ENCODE measurements around the gene PTPRU.
"Not testable (repeated sequence)": the region's sequence is repeated elsewhere in the genome, so short reads cannot be mapped to it uniquely, and the experiment has no call there.

PTPRU gene

DNA sequence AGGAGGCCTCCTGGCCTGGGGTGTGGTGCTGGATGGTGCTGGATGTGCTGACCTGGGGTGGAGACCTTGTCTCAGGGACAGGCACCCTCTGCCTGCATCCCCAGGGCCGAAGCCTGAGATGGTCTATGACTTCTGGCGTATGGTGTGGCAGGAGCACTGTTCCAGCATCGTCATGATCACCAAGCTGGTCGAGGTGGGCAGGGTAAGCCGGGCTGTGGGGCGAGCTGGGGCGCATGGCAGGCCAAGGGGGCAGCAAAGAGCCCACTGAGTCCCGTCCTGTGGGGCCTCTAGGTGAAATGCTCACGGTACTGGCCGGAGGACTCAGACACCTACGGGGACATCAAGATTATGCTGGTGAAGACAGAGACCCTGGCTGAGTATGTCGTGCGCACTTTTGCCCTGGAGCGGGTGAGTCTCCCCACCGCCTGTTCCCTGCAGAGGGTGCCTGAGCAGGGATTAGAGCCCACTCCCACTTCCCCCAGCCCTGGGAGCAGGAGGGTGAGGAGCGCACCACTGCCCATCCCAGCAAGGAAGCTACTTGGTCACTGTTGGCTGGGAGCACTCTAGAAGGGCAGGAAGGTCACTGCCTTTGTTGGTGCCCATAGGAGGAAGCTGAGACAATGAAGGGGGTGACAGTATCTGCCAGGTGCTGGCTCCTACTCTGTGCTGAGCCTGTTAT is 75.2 kb downstream of the PTPRU start:
- TF ChIP-seq, protein P1, sequence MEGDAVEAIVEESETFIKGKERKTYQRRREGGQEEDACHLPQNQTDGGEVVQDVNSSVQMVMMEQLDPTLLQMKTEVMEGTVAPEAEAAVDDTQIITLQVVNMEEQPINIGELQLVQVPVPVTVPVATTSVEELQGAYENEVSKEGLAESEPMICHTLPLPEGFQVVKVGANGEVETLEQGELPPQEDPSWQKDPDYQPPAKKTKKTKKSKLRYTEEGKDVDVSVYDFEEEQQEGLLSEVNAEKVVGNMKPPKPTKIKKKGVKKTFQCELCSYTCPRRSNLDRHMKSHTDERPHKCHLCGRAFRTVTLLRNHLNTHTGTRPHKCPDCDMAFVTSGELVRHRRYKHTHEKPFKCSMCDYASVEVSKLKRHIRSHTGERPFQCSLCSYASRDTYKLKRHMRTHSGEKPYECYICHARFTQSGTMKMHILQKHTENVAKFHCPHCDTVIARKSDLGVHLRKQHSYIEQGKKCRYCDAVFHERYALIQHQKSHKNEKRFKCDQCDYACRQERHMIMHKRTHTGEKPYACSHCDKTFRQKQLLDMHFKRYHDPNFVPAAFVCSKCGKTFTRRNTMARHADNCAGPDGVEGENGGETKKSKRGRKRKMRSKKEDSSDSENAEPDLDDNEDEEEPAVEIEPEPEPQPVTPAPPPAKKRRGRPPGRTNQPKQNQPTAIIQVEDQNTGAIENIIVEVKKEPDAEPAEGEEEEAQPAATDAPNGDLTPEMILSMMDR (IDR thresholded peaks at IDR 0.05; ENCODE audit: borderline replicate concordance, control extremely low read depth, extremely low read depth, insufficient read depth, missing control alignments), result no peak
- DNase-seq (ENCODE audit: low spot score), result no peak
- in situ Hi-C loops (cut with MboI; ENCODE audit: low sequenced_read_pairs, unreplicated experiment), result no loop called here

DNA sequence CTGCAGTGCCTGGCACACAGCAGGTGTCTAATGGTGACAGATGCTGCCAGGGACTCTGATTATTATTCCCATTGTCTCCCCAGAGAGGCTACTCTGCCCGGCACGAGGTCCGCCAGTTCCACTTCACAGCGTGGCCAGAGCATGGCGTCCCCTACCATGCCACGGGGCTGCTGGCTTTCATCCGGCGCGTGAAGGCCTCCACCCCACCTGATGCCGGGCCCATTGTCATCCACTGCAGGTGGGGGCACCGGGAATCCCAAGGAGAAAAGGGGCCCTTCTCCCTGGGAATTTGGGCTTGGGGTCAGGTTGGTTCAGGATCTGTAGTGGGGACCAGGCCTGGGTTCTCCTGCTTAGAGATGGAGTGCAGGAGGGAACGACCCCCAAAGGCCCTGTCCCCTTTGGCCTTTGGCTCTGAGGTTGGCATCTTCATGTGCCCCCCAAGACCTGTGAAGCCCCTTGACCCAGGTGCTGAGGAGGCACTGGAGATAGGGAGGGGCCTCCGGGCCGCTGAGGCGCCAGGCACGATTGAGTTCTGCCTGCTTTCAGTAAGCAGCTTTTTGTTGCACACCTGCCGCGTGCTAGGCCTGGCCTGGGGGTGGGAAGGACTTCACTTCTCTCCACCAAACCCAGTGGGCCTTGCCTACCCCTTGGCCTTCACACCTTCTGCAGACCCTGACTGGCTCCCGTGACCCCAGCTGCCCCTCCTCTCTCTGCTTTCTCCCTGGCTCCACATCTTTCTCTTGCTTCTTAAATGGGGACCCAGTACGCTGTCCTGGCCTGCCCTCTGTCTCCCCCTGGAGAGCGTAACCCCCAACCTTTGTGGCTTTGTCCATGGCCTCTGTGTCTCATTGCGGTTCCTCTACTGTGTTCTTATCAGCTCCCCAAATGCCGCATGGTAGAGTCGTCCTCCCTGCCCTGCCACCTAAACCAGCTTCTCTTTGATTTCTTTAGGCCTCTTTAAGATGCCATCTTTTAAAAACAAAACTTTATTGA is 76.4 kb downstream of the PTPRU start:
- TF ChIP-seq, protein P1 (IDR thresholded peaks at IDR 0.05; ENCODE audit: borderline replicate concordance, control extremely low read depth, extremely low read depth, insufficient read depth, missing control alignments), result no peak
- DNase-seq (ENCODE audit: low spot score), result peak; percentile 16
- in situ Hi-C loops (cut with MboI; ENCODE audit: low sequenced_read_pairs, unreplicated experiment), result no loop called here

DNA sequence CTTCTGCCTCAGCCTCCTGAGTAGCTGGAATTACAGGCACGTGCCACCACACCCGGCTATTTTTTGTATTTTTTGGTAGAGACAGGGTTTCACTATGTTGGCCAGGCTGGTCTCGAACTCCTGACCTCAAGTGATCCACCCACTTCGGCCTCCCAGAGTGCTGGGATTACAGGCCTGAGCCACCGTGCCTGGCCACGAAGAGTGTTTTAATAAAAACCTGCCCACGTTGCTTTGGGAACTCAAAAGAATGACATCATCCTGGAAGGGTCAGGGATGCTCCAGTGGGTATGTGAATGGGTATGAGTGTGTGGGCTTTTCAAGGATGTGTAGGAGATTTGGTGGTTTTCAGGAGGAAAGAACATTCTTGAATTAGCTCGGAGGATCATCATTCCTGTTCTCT is 78.4 kb downstream of the PTPRU start:
- in situ Hi-C loops (cut with MboI; ENCODE audit: low sequenced_read_pairs, unreplicated experiment); DNase-seq (ENCODE audit: low spot score): not testable (repeated sequence)

DNA sequence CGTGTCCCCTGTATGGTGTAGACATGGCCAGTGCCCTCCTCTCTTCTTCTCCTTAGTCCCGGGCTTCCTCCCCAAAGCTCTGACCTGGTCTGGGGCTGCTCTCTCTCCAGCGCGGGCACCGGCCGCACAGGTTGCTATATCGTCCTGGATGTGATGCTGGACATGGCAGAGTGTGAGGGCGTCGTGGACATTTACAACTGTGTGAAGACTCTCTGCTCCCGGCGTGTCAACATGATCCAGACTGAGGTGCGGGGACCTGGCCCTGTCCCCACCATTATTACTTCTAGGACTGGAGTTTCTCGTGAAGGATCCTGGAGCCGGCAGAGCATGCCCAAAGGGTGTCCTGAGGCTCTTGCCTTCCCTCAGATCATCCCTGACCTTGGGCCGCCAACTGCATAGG is 78.9 kb downstream of the PTPRU start:
- no peak for DNase-seq (ENCODE audit: low spot score)
- TF ChIP-seq, protein P1 (IDR thresholded peaks at IDR 0.05; ENCODE audit: borderline replicate concordance, control extremely low read depth, extremely low read depth, insufficient read depth, missing control alignments), result no peak
- in situ Hi-C loops (cut with MboI; ENCODE audit: low sequenced_read_pairs, unreplicated experiment), result no loop called here

DNA sequence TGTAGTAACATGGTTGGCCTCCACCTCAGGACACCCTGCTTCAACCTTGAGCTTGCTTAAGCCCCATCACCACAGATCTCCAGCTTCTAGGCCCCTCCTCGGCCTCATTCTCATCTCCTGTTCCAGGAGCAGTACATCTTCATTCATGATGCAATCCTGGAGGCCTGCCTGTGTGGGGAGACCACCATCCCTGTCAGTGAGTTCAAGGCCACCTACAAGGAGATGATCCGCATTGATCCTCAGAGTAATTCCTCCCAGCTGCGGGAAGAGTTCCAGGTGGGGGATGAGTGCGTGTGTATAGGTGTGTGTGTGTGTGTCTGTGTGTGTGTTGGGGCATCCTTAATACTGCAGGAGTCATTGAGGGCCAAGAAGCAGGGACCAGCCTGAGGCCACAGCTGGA is 79.6 kb downstream of the PTPRU start:
- in situ Hi-C loops (cut with MboI; ENCODE audit: low sequenced_read_pairs, unreplicated experiment), result no loop called here
- TF ChIP-seq, protein P1 (IDR thresholded peaks at IDR 0.05; ENCODE audit: borderline replicate concordance, control extremely low read depth, extremely low read depth, insufficient read depth, missing control alignments), result no peak
- no peak for DNase-seq (ENCODE audit: low spot score)

DNA sequence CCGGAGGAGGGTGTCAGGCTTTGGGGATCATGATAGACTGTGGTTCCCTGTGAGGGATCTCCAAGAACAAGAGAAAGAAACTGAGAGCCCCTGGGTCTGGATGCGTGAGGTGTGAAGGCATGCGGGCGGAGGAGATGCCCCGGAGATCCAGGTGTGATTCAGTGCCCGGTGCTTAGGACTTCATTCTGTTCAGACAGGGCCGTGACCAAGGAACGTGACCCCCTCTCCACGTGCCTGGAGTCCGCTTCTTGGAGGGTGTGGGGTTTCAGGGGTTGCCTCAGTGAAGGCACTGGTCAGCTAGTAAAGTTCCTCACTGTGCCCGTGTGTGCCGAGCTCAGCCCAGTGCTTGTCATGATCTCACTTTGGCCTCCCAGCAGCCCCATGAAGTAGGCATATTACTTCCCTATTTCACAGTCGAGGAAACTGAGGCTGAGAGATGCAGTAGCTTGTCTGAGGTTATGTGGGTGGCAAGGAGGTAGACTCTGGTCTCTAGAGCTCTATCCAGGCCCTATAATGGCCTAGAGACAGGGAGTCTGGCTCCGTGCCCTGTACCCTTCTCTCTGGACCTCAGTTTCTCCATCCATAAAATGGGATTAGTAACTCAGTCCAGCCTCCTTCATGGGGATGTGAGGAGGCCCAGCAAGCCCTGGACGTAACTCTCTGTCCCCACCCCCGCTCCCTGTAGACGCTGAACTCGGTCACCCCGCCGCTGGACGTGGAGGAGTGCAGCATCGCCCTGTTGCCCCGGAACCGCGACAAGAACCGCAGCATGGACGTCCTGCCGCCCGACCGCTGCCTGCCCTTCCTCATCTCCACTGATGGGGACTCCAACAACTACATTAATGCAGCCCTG is 81.0 kb downstream of the PTPRU start:
- in situ Hi-C loops (cut with MboI; ENCODE audit: low sequenced_read_pairs, unreplicated experiment), result no loop called here
- TF ChIP-seq, protein P1 (IDR thresholded peaks at IDR 0.05; ENCODE audit: borderline replicate concordance, control extremely low read depth, extremely low read depth, insufficient read depth, missing control alignments), result no peak
- no peak for DNase-seq (ENCODE audit: low spot score)
